ENCODE data around the gene STON2.

STON2 gene, protein sequence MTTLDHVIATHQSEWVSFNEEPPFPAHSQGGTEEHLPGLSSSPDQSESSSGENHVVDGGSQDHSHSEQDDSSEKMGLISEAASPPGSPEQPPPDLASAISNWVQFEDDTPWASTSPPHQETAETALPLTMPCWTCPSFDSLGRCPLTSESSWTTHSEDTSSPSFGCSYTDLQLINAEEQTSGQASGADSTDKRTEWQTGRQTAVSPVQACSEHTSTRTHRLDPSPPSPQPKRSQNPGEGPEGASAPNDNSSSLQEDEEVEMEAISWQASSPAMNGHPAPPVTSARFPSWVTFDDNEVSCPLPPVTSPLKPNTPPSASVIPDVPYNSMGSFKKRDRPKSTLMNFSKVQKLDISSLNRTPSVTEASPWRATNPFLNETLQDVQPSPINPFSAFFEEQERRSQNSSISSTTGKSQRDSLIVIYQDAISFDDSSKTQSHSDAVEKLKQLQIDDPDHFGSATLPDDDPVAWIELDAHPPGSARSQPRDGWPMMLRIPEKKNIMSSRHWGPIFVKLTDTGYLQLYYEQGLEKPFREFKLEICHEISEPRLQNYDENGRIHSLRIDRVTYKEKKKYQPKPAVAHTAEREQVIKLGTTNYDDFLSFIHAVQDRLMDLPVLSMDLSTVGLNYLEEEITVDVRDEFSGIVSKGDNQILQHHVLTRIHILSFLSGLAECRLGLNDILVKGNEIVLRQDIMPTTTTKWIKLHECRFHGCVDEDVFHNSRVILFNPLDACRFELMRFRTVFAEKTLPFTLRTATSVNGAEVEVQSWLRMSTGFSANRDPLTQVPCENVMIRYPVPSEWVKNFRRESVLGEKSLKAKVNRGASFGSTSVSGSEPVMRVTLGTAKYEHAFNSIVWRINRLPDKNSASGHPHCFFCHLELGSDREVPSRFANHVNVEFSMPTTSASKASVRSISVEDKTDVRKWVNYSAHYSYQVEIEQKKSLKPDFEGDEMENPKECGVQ

DNA sequence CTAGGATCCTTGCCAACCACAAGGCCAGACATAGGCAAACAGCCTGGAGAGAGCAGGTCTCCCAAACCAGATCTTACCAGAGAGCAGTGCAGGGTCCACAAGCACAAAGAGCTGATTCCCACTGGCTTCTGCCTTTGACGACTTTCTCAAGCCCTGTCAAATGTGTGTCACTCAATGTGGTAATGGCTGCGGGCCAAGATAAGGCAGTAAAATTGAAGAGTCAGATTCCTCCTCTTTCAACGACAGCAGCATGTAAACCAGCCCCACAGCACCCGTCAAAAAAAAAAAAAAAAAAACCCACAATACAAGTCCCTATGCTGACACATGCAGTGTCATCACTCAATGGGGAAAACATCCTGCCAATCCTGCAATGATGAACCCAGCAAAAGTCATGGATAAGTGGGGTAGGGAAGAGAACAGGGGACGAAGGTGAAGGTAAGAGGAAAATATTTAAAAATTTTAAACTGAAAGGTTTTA lies at the start of gene STON2:
STON2 (minus strand) TSS at position 123 of the 477 bp plus-strand sequence. CDS start 1,942 bp downstream, outside the sequence.
- no peaks in the 10 kb centered on the region for H3K27me3 Mint-ChIP-seq (ENCODE audit: low read depth, poor library complexity)
- no peak within 1 kb of the TSS for H3K4me3 Mint-ChIP-seq
- H3K9me3 Mint-ChIP-seq, result no peaks in the 10 kb centered on the region
- H3K36me3 Mint-ChIP-seq (ENCODE audit: low read depth), result peaks cover 6% of the 10 kb centered on the region
- no peak within 1 kb of the TSS for H3K27ac Mint-ChIP-seq
- H3K4me1 Mint-ChIP-seq, result no peaks in the 10 kb centered on the region
- TF ChIP-seq, protein P1, sequence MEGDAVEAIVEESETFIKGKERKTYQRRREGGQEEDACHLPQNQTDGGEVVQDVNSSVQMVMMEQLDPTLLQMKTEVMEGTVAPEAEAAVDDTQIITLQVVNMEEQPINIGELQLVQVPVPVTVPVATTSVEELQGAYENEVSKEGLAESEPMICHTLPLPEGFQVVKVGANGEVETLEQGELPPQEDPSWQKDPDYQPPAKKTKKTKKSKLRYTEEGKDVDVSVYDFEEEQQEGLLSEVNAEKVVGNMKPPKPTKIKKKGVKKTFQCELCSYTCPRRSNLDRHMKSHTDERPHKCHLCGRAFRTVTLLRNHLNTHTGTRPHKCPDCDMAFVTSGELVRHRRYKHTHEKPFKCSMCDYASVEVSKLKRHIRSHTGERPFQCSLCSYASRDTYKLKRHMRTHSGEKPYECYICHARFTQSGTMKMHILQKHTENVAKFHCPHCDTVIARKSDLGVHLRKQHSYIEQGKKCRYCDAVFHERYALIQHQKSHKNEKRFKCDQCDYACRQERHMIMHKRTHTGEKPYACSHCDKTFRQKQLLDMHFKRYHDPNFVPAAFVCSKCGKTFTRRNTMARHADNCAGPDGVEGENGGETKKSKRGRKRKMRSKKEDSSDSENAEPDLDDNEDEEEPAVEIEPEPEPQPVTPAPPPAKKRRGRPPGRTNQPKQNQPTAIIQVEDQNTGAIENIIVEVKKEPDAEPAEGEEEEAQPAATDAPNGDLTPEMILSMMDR (IDR thresholded peaks at IDR 0.05), result no peak
- no peak for DNase-seq

GRCh38 chr14:81449576-81449975 lies 49.5 kb upstream of the STON2 start:
- TF ChIP-seq, protein P1 (IDR thresholded peaks at IDR 0.05), result no peak
- DNase-seq, result no peak
- Mint-ChIP-seq H3K4me1 (peaks cover 38% of the 10 kb centered on the region), H3K27ac (no peak overlapping the region), H3K36me3 (ENCODE audit: low read depth) (no peaks in the 10 kb centered on the region), H3K27me3 (ENCODE audit: low read depth, poor library complexity) (peaks cover 8% of the 10 kb centered on the region), H3K4me3 (no peak overlapping the region), H3K9me3 (peaks cover 2% of the 10 kb centered on the region)

DNA sequence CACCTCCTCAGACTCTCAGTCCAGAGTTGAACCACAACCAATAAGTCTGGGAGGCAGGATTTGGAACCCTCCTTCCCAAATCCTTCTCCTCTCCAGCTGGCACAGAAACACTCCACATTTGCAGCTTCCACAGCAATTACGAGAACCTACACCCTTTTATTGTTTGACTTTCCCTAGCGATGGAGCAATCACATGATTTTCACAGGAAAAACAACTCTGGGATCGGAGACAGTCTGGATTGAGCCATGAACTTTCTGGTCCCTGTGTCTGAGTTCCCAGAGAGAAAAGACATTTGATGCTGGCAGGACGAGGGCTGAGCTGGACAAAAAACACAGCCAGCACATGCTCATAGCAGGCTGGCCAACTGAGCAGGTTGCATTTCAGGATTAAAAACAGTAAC lies 49.0 kb upstream of the STON2 start:
- H3K4me1 Mint-ChIP-seq, result peaks cover 38% of the 10 kb centered on the region
- peaks cover 6% of the 10 kb centered on the region for H3K9me3 Mint-ChIP-seq
- H3K27me3 Mint-ChIP-seq (ENCODE audit: low read depth, poor library complexity), result peaks cover 11% of the 10 kb centered on the region
- H3K36me3 Mint-ChIP-seq (ENCODE audit: low read depth), result no peaks in the 10 kb centered on the region
- TF ChIP-seq, protein P1 (IDR thresholded peaks at IDR 0.05), result no peak
- DNase-seq, result no peak
- no peak overlapping the region for H3K4me3 Mint-ChIP-seq
- H3K27ac Mint-ChIP-seq, result no peak overlapping the region

GRCh38 chr14:81447021-81447764 lies 47.1 kb upstream of the STON2 start:
- peaks cover 11% of the 10 kb centered on the region for H3K9me3 Mint-ChIP-seq
- no peak overlapping the region for H3K4me3 Mint-ChIP-seq
- H3K27me3 Mint-ChIP-seq (ENCODE audit: low read depth, poor library complexity), result peaks cover 9% of the 10 kb centered on the region
- no peak overlapping the region for H3K27ac Mint-ChIP-seq
- DNase-seq, result no peak
- H3K4me1 Mint-ChIP-seq, result peaks cover 31% of the 10 kb centered on the region
- H3K36me3 Mint-ChIP-seq (ENCODE audit: low read depth), result no peaks in the 10 kb centered on the region
- TF ChIP-seq, protein P1 (IDR thresholded peaks at IDR 0.05), result no peak

- H3K9me3 Mint-ChIP-seq, result peaks cover 11% of the 10 kb centered on the region
- H3K27me3 Mint-ChIP-seq (ENCODE audit: low read depth, poor library complexity), result peaks cover 11% of the 10 kb centered on the region
- no peak overlapping the region for H3K27ac Mint-ChIP-seq
- no peaks in the 10 kb centered on the region for H3K36me3 Mint-ChIP-seq (ENCODE audit: low read depth)
- no peak overlapping the region for H3K4me3 Mint-ChIP-seq
- DNase-seq, result no peak
- H3K4me1 Mint-ChIP-seq, result peaks cover 31% of the 10 kb centered on the region
- TF ChIP-seq, protein P1 (IDR thresholded peaks at IDR 0.05), result no peak
Observed at GRCh38 chr14:81446279-81447007, 46.3 kb upstream of the STON2 start.
